ENCODE results near the gene ROPN1L.

DNA sequence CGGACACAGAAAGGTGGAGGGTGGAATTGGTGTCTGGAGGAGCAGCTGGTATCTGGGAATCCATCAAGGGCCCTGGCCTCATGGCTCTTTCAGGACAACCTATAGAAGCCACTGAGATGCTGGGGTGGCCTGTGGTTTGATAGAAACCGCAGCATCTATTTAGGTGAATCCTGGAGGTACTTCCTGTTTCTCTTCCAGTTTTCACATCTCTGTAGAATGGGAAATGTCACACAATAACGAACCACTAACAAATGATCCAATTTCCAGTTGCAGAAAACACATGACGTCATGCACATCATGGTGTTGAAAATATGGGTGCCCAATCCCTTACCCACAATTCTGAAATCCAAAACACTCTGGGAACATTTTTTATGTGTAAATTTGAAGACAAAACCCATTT lies 52.2 kb downstream of the ROPN1L start:
- TF ChIP-seq EZH2 (IDR thresholded peaks at IDR 0.05) (no peak), CTCF (IDR thresholded peaks at IDR 0.05 in 2 of 3, conservative IDR thresholded peaks at IDR 0.05 in 1 of 3; ENCODE audit: borderline replicate concordance in 1 of 3, insufficient read depth in 1 of 3, low read depth in 2 of 3, low read length in 2 of 3) (no peak), YY1 (IDR thresholded peaks at IDR 0.05; ENCODE audit: extremely low read depth, insufficient replicate concordance, low read depth, low read length) (no peak), REST (IDR thresholded peaks at IDR 0.05; ENCODE audit: low read depth) (no peak), EZH2phosphoT487 (IDR thresholded peaks at IDR 0.05; ENCODE audit: borderline replicate concordance) (no peak), SP1 (IDR thresholded peaks at IDR 0.05; ENCODE audit: low read depth) (no peak), TCF7L2 (IDR thresholded peaks at IDR 0.05; ENCODE audit: borderline replicate concordance, extremely low read depth, insufficient read depth, insufficient read length) (no peak), ZNF274 (IDR thresholded peaks at IDR 0.05; ENCODE audit: low read depth, low read length) (no peak), JUND (IDR thresholded peaks at IDR 0.05) (no peak)

All from HCT116 (cell line).